Activated CD4-positive, alpha-beta T cell treated with anti-CD3 and anti-CD28 coated beads for 24 hours (primary cell): ENCODE results near the gene LRRC4C.

Experiments used
- DNase-seq, 2 donors: peaks; one replicate each; pipeline ENCODE4 v3.0.0-alpha.2; 2020; ENCODE audit warnings: low read depth in 2 of 2

LRRC4C gene

DNA sequence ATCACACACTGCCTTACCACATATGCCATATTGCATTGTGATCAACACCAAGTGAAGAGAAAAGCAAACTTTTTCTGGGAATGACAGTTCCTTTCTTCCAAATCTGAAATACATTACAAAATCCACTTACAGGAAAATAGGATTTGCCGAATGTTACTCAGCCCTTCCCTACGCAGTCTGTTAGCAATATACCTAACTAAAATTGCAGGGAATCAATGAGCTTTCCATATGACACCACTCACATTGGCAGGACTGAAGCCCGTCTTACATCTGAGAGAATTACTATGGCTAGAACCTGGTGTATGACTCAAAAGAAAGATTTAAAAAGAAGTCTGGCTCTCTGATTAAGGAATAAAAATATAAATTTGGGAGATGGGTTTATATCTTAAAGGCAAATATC is 136.0 kb downstream of the LRRC4C start:
- no peak for DNase-seq

DNA sequence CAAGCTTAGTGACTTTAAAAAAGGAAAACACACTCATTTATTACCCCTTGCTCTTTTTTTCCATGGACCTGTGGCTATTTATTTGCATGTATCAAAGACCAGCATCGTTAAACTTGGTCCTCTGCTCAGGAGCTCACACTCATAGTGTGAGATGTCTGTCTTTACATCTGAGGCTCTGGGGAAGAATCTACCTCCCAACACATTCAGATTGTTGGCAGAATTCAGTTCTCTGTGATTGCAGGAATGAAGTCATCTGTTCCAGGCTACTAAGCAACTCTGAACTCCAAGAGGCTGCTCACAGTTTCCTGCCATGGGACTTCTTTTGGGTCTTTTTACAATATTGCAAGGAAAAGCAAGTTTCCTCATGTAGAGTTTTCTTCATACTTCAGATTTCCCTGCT is 138.8 kb downstream of the LRRC4C start:
- no peak for DNase-seq

DNA sequence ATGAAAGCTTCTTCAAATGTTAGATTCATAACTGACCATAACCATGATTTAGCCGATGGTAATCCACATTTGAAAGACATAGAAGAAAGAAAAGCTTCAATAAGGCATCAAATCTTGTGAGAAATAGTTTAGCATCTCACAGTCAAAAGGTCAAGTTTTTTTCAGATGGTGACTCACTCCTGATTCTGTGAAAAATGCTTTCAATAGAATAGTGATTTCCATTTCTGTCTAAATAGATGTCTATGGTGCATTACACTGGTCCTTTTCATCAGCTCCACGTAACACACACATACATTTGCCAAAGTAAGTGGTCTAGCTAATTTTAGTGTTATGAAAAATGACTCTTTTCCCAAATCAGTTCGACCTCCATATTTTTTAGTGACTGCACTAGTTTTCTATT is 139.2 kb downstream of the LRRC4C start:
- DNase-seq: no peak

DNA sequence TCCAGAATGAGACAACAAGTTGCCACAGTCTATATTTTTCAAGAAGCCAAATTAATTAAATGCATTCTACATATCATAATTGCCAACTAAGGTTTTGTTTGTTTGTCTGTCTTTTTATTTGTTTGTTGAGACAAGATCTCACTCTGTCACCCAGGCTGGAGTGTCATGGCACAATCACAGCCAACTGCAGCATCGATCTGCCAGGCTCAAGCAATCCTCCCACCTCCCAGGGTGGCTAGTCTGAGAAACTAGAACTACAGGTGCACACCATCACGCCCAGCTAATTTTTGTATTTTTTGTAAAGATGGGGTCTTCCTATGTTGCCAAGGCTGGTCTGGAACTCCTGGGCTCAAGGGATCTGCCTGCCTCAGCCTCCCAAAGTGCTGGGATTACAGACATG is 140.0 kb downstream of the LRRC4C start:
- DNase-seq: no peak

DNA sequence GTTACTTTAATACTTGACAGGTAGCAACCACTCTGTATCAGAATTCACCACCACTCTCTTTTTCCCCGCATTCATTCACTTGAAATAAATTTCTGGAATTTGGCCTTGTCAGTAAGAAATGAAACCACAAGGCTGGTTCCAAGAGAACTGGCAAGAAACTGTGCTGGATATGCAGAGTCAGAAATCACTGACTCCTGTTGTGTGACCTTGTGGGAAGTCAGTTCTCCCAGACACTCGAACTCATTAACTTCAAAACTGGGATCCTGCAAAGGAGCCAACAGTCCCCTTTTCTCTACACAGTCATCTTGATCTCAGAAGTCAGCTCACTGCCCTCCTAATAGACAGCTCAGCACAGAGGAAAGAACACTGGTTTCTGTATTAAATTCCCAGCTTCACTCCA is 142.7 kb downstream of the LRRC4C start:
- DNase-seq: no peak

DNA sequence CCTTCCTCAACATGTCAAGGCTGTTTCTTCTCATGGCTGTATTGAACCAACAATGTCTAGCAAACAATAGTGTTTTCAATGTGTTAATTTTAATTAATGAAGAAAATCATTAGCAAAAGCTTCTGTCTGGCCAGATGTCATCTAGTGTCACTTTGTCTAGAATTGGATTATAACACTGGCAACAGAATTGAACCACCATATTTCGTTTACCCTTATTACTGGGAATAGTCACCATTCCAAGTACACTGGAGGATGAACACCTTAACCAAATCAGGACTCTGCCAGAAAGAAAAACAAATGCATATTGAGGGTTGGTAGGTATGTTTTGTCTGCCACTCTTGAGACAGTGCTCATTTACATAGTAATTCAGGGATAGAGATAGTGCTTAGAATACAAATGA is 146.2 kb downstream of the LRRC4C start:
- DNase-seq: no peak

DNA sequence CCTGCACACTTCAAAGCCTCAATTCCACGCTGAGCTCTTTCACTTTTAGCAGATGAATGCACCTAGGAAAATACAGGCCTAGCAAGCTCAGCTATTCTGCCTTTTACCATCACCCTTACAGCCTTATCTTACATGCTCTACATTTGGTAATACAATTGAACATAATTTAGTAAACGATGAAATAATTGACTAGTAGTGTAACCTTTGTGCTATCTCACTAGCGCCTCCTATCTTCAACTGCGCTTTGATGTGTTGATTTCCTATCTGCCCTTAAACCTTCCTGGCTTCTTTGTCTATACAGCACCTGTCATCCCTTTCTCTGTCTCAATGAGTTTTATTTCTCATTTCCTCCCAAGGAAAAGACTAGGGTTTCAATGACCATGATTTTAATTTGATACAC is 149.7 kb downstream of the LRRC4C start:
- no peak for DNase-seq

DNA sequence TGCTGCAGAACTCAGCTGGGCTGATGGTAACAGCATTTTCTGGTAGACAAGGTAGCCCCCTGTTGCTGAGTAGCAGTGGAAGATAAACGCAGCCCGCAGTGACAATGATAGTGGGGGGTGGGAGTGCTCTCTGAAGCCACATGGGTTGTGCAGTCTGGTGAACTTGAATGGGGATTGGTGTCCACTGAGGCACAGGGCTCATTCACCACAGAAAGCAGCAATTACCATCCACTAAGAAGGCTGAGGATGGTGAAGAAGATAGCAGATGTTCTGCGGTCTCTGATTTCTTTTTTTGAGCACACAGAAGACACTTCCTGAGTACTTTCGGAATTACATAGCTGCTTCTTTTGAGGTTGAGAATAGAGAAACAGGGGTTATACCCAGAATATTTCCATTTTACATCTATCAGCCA is 150.3 kb downstream of the LRRC4C start:
- DNase-seq: no peak

DNA sequence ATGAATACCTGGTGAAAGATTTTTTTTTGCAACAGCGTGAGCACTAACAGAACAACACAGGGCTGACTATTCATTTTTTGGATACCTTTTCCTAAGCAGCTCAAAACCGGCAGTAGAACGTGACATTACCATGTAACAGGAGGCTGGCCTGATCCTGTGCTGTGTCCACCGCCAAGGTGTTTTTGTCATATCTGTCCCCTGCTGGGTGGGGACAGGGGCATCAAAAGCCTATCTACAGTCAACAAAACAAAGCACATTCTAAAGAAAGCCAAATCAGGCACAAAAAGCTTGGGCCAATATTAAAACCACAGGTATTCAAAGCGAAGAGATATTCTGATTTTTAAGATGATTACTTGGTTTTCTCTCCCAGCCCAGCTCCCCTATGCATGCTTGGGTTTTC is 151.2 kb downstream of the LRRC4C start:
- DNase-seq: no peak

DNA sequence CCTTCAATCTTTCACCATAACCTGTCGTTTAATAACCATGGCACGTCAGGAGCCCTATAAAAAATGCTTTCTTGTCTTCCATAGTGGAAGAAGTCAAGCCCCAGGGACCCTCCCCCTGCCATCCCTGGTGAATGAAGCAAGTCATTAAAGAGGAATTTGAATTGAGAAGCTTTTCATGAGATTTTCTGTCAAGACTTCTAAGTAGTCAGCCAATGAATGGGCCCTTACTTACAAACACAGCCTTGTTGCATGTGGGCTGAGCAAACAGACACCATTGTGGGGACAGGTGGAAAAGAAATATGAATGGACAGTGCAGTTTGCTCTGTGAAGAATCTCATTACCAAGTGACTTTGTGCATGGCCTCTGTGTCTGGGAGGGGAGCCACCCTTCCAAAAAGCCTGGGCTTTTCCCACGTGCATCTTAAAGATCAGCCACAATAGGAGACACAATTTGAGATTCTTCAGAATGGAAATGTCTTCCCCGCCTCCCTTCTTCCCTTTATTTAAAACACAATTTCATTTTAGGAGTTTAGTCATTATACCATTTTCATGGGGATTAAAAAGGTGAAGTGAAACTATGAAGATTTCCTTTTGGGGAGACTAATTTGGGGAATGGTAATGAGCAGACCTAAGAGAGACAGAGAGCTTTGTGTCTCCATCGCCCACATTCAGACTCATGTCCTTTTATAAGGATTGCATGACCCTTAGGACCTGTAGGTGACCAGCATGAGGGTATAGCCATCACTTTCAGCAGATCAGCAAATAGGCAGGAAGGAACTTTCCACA is 152.0 kb downstream of the LRRC4C start:
- no peak for DNase-seq

DNA sequence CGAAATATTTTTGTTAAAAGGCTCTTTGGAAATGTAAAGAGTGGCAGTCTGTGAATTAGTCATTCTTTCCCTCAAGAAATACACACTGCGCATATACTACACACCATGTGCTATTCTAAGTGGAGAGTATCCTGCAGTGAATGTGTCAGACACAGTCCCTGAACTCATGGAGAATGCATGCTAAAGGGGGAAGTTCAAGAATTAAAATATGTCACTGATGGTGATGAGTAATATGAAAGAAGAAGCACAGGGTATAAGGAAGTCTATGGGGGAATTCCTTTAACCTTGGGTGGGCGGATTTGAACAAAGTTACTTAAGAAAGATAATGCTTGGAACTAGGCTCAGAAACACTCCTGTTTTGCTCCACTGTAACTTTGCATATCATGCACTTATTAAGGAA is 153.0 kb downstream of the LRRC4C start:
- DNase-seq: no peak

DNA sequence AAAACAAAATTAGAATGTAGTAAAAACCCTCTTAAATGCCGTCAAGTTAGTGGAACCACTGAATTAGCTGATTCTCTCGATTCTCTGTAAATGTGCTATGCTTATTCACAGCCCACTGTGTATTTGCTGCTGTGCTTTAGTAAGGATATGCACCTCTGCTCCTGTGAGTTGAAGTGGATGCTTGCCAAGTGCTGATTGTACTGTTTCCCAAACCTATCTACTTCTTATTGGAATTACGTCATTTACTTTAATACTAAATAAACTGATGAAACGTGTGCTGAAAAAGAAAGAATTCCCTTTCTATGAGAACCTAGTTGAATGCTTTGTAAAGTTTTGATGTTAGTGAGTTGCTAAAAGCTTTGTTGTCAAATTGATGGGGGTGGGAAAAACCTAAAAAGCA is 158.4 kb downstream of the LRRC4C start:
- DNase-seq: no peak

DNA sequence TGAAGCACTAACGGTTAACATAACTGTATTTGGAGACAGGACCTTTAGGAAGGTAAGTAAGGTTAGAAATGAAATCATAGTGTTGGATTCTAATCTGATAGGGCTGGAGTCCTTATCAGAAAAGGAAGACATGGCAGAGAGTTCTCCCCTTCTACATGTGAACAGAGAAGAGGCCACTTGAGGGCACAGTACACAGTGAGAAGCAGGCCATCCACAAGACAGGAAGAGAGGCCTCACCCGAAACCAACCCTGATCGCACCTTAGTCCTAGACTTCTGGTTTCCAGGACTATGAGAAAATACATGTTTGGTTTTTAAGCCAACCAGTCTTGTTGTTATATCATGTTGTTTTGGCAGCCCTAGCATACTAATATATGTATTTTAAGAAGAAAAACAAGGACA is 170.0 kb downstream of the LRRC4C start:
- no peak for DNase-seq

DNA sequence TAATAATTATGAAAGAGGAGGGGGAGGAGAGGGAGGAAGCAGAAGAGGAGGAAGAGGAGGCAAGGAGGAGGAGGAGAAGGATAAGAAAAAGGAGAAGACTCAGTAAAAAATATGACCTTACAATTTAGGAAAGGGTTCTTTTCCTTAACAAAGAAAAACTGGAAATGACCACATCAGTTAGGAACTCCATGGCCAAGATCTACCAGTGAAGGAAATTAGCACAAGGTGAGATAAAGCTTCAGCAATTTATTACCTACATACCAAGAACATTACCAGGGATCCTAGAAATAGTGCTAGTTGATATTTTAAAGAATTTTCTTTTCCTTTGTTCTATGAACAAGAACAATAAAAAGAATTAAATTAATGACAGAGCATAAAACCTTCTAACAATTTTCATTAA is 172.7 kb downstream of the LRRC4C start:
- no peak for DNase-seq

DNA sequence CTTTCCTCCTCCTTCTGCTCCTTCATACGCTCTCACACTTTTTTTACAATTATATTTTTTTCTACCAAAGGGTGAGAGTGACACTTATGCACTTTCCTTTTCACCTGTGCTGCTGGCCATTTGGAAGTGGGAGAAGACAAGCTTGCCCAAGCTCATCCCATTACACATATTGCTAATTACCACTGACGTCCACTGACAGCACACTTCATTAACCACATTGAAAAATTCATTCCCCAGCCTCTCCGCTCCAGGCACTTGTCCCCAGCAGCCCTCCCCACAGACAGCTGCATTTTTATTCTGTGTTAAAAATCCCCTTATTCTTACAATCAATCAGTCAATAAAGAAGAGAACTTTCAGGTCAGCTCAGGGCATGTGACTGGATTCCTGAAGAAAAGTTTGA is 175.1 kb downstream of the LRRC4C start:
- DNase-seq: no peak

DNA sequence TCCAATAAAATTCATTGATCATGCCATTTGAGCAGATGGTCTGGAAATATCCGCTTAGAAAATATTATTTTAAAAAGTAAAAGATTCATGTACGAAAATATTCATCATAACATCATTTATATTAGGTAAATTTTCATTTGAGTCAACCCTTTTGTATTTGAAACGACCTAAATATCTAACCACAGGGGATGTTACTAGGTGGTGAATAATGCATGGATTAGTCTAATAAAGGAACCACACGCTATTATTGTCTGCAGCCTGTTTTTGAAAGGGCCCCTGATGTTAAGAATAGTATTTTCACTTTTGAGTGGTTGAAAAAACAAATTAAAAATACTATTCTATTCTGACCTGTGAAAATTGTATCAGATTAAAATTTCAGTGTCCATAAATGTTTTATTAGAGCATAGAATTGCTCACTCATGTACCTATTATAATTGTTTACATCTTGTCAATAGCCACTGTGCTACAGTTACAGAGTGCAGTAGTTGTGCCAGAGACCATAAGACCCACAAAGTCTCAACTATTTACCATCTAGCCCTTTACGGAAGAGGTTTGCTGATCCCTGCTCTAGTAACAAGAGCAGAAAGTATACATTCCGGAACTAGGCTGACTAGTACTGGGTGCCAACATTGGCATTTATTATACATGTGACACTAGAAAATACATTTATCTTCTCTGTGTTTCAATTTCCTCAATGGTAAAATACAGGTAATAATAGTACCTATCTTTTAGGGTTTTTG is 176.1 kb downstream of the LRRC4C start:
- DNase-seq: no peak

DNA sequence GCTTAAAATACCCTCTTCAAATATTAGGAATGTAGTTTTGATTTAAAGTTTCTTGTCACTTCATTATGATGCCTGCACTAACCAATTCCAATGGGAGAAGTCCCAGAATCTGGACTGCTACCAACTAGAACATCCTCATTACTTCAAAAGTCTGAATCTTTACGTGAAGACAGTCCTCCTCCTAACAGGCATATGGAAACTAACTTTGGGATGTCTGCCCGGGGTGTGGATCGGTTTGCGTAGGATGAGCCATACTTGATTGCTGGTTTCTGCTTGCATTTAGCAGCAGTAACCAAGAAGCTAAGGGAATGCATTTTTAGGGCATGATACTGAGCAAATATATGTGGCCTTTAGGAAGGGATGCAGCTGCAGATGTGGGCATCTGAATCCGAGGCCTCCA is 177.1 kb downstream of the LRRC4C start:
- DNase-seq: no peak

DNA sequence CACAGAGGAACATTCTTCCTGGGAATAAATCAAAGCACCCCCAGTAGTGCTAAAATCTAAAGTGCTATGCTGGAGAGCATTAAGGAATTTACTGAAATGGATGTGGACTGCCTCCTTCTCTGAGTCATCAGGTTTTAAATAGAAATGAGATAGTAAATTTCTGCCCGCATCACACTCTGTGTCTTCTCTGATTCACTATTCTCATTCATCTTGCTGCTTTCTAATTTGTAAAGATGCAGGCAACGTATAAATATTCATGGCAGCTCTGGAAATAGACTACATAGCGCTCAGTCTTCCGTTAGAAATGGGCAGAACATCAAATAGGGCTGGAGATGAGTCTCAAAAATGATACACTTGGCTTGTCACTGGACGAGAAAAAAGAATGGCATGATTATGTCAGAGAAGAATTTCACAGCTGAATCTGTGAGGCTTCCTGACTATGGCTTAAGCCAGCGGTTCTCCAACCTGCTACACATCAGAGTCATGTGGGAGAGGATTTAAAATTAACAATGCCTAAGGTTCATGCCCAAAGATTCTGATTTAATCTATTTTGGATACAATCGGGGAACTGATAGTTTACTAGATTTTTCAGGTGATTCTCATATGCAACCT is 178.2 kb downstream of the LRRC4C start:
- DNase-seq: no peak

DNA sequence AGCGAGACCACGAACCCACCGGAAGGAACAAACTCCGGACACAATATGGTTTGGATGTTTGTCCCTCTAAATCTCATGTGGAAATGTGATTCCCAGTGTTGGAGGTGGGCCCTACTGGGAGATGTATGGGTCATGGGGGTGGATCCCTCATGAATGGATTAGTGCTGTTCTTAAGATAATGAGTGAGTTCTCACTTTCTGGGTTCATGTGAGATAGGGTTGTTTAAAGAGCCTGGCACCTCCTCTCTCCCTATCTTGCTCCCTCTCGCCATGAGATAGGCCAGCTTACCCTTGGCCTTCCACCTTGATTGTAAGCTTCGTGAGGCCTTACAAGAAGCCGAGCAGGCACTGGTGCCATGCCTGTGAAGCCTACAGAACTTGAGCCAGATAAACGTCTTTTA is 184.6 kb downstream of the LRRC4C start:
- no peak for DNase-seq

DNA sequence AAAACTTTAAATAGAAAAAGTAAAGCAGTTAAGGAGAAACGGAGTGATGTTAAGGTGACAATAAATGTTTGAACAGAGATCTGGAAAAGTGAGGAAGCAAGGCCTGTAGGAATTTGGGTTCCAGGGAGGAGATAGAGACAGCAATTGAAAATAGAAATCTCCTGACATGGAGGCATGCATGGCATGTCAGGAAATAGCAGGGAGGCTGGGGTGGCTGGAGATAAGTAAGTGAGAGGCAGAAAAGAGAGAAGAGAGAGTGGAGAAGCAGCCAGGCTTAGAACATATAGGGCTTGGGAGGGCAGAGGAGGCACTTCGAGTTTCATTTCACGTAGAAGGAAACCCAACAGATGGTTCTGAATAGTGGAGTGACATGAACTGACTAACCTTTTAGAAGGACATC is 185.5 kb downstream of the LRRC4C start:
- DNase-seq: no peak

DNA sequence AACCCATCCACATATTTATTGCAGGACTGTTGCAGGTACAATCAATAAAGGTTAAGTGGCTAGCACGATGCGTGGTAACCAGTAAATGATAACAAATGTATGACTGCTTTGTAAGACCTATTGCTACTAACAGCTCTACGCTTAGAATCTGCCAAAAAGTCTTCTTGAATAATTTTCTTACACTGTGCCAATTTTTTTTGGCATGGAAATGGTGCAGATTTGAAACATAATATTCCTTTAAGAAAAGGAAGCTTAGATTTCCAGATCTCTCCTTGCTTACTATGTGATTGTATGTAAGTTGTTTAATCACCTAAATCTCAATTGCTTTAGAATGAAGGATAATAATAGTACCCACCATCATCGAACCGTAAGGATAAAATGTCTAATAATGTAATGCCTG is 192.0 kb downstream of the LRRC4C start:
- DNase-seq: no peak

DNA sequence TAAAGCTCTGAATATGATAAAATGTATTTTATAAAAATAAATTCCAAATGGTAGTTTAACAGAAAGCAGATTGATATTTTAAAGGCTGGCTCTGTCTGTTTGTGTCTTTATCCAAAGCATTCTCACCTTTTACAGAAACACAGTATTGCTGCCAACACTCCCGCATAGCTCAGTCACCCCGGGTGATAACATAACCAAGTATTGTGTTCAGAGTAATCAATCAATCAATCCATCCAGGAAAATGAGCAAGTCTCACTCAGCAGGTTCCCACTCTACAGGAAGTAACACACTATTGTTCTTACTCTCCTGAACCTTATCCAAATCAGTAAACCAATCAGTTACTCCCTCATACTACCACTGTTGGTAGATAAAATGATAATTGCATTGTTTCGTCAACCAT is 203.4 kb downstream of the LRRC4C start:
- DNase-seq: no peak

DNA sequence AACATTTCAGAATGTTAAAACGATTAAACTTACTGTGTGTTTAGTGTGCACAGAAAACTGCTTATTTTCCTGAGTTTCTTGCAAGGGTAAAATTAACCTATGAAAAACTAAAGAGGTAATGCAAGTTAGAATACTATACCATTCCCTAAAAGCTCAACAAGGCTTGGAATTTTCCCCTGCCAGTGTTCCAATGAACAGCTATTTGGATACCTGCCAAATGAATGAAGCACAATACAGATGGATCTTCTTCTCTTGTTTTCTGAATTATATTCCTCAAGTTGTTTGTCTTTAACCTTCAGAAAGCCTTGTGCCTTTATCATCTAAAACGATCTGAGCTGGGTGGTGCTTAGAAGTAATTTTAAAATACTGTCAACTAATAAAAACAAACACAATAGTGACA is 204.5 kb downstream of the LRRC4C start:
- no peak for DNase-seq
